HepG2 (cell line): ENCODE measurements around the gene SASS6. TPM values are rescaled to one million over a fixed set of nuclear protein-coding genes. Genes with fewer than 3 reads are reported as not detected.

Experiments
- ATAC-seq: fragments of 200-7000 bp; cut with Tn5 transposase; 3 replicates; pipeline ENCODE4 v1.9.1; 2020; ENCODE audit warnings: mild to moderate bottlenecking, moderate library complexity
- BruUV-seq: library from RNA; stranded (reverse); fragments of 400-500 nt; replicated peaks from 2 replicates; lab custom pipeline; 2021; lab: Mats Ljungman, UMichigan
- CTCF ChIA-PET: fragments of 300-600 bp; formaldehyde crosslinking; extraction: SDS; loops from one replicate; lab custom pipeline; 2021; ENCODE audit warnings: low total read pairs, inconsistent platforms, low intra/inter-chr PET ratio; lab: Yijun Ruan, JAX
- POLR2A ChIA-PET: fragments of 350-600 bp; sonication (Branson Sonifier 250); formaldehyde crosslinking; loops from one replicate; lab custom pipeline; 2020; ENCODE audit warnings: antibody characterized with exemption, inconsistent platforms; lab: Yijun Ruan, JAX
- DNase-seq: peaks from one replicate; pipeline ENCODE4 v3.0.0-alpha.2; 2015; ENCODE audit warnings: low spot score
- FAIRE-seq: peaks from 3 replicates; lab custom pipeline; 2011; peaks lifted over from hg19 to GRCh38; lab: Jason Lieb, UNC
- H2AFZ ChIP-seq: one replicate; pipeline ENCODE4 v1.6.1; 2011; ENCODE audit warnings: low read length, inconsistent platforms
- H3K27ac ChIP-seq: fragments of 300-600 bp; 3 replicates; pipeline ENCODE4 v1.8.0; 2011; ENCODE audit warnings: mixed run types, mild to moderate bottlenecking, mixed read lengths, low read length, inconsistent platforms; ENCODE audit not compliant: insufficient read depth; ENCODE audit errors: extremely low read length
- H3K27me3 ChIP-seq, 2 experiments: fragments of 200-600 bp in 1 of 2; 2 replicates in 1 of 2; 3 replicates in 1 of 2; pipeline versions ENCODE4 v1.6.0 to v1.8.0; 2011; ENCODE audit warnings: low read length in 2 of 2, mild to moderate bottlenecking in 2 of 2, moderate library complexity in 2 of 2, inconsistent platforms in 1 of 2; ENCODE audit not compliant: insufficient read depth in 2 of 2, control insufficient read depth in 1 of 2
- H3K36me3 ChIP-seq, 2 experiments: fragments of 200-600 bp in 1 of 2; replicated peaks in 1 of 2; 2 replicates in 1 of 2; 3 replicates in 1 of 2; pipeline versions ENCODE4 v1.5.1 to v1.8.0; 2011; ENCODE audit warnings: low read length in 2 of 2, inconsistent platforms in 1 of 2; ENCODE audit not compliant: insufficient read depth in 2 of 2, control insufficient read depth in 1 of 2
- H3K4me1 ChIP-seq: 2 replicates; pipeline ENCODE4 v1.5.1; 2012; ENCODE audit warnings: low read length, inconsistent platforms; ENCODE audit not compliant: insufficient read depth
- H3K4me2 ChIP-seq: 2 replicates; pipeline ENCODE4 v1.6.0; 2011; ENCODE audit warnings: low read depth, low read length, inconsistent platforms
- H3K4me3 ChIP-seq, 3 experiments: fragments of 200-600 bp in 1 of 3; sonication (generic), shearing (Covaris generic) in 1 of 3; replicated peaks in 1 of 3; 2 replicates each; pipeline ENCODE4 v1.5.1; 2011 to 2016; ENCODE audit warnings: low read length in 3 of 3, inconsistent platforms in 2 of 3, low read depth in 2 of 3, mild to moderate bottlenecking in 2 of 3, control low read depth in 1 of 3, mixed read lengths in 1 of 3; ENCODE audit not compliant: insufficient read depth in 1 of 3
- H3K79me2 ChIP-seq: one replicate; pipeline ENCODE4 v1.6.1; 2011; ENCODE audit warnings: low read length, inconsistent platforms; ENCODE audit not compliant: insufficient read depth
- H3K9ac ChIP-seq: 2 replicates; pipeline ENCODE4 v1.6.0; 2011; ENCODE audit warnings: mild to moderate bottlenecking, low read depth, low read length, inconsistent platforms; ENCODE audit not compliant: insufficient read depth
- H3K9me3 ChIP-seq: 2 replicates; pipeline ENCODE4 v1.5.1; 2012; ENCODE audit warnings: mild to moderate bottlenecking, low read length
- H4K20me1 ChIP-seq: 2 replicates; pipeline ENCODE4 v1.6.0; 2011; ENCODE audit warnings: inconsistent platforms, mild to moderate bottlenecking, low read length, moderate library complexity; ENCODE audit not compliant: insufficient read depth
- ARHGAP35 ChIP-seq: sonication (generic); formaldehyde crosslinking; IDR thresholded peaks from 2 replicates; pipeline ENCODE4 v1.9.0; 2022; ENCODE audit warnings: mild to moderate bottlenecking, inconsistent platforms, moderate library complexity, missing genetic modification reagents, borderline replicate concordance
- GATAD2A ChIP-seq: IDR thresholded peaks from 2 replicates; pipeline ENCODE4 v1.6.1; 2016
- HNF1B ChIP-seq: sonication (generic); formaldehyde crosslinking; IDR thresholded peaks from 2 replicates; pipeline ENCODE4 v1.5.1; 2020; ENCODE audit warnings: mild to moderate bottlenecking, moderate library complexity, missing genetic modification reagents
- THYN1 ChIP-seq: sonication (generic); formaldehyde crosslinking; IDR thresholded peaks from 2 replicates; pipeline ENCODE4 v1.8.1; 2023; ENCODE audit warnings: low read depth, mild to moderate bottlenecking, moderate library complexity, missing genetic modification reagents, borderline replicate concordance
- ZNF292 ChIP-seq: sonication (generic); formaldehyde crosslinking; IDR thresholded peaks from 2 replicates; pipeline ENCODE4 v1.8.1; 2022; ENCODE audit warnings: mild to moderate bottlenecking, low read depth, missing genetic modification reagents, borderline replicate concordance
- ZNF3 ChIP-seq: IDR thresholded peaks from 2 replicates; pipeline ENCODE4 v1.7.0; 2017; ENCODE audit warnings: inconsistent platforms
- ZNF33B ChIP-seq: sonication (generic); formaldehyde crosslinking; IDR thresholded peaks from 2 replicates; pipeline ENCODE4 v1.5.1; 2020; ENCODE audit warnings: mild to moderate bottlenecking, missing genetic modification reagents
- ZNF704 ChIP-seq: sonication (generic); formaldehyde crosslinking; IDR thresholded peaks from 2 replicates; pipeline ENCODE4 v1.8.1; 2023; ENCODE audit warnings: mild to moderate bottlenecking, inconsistent platforms, moderate library complexity, missing genetic modification reagents, borderline replicate concordance
- whole genome bisulfite sequencing: methylation state at CpG from one replicate; pipeline ENCODE4 v1.1.6; 2017; ENCODE audit warnings: low lambda C conversion rate; 5-methylcytosine and 5-hydroxymethylcytosine counted together
- in situ Hi-C: cut with HindIII; loops from 2 replicates; pipeline ENCODE4 v1.10.0; 2017; ENCODE audit warnings: low pct_unique_long_range_greater_than_20kb; ENCODE audit not compliant: extremely low pct_ligation_motif_present
- intact Hi-C: fragments of 100-400 bp; cut with micrococcal nuclease; formaldehyde crosslinking; loops from one replicate; pipeline ENCODE4 v1.10.0; 2022; ENCODE audit not compliant: unreplicated experiment
- polyA plus RNA-seq, 8 experiments: library from polyadenylated mRNA; depleted of rRNA in 3 of 8; stranded (reverse) in 7 of 8; unstranded in 1 of 8; fragments of >200 nt; fragmentation: Illumina TruSeq in 4 of 8; extraction: Trizol in 4 of 8; gene quantifications; 2 replicates each; pipeline versions ENCODE4 v1.2.1 to v1.2.3, GENCODE V29; 2011 to 2016; ENCODE audit warnings: low read depth in 4 of 8, missing spikeins in 1 of 8, mixed read lengths in 1 of 8; ENCODE audit not compliant: insufficient read depth in 1 of 8
- total RNA-seq, 5 experiments: library from RNA; depleted of rRNA; stranded (reverse); fragments of >200 nt; fragmentation: Illumina TruSeq; extraction: Trizol; gene quantifications; 2 replicates each; pipeline ENCODE4 v1.2.3, GENCODE V29; 2016; ENCODE audit warnings: low read depth in 1 of 5

The SASS6 gene
- total and polyA plus RNA-seq, 2 of the 13 experiments (the other 11 are each of a cell fraction or from before 2014, with no cell fraction given): 2.3 to 10.7 TPM

DNA sequence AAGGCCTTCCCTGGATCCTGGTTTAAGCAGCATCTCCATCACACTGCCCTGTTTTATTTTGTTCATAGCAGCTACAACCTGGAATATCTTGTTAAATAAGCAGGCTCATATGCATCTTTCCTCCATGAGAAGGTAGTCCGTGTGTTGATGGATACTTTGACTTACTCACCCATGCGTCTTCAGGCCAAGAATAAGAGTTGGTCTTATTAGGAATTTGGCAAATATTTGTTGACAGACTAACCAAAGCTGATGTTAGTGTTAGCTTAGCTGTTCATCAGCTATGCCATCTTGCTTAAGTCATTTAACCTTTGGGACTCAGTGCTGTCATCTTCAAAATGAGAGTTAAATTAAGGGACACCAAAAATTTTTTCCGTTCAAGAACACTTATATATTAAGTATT lies 59.2 kb downstream of the SASS6 start (continued):
- TF ChIP-seq HNF1B (CRISPR knock-in tag) (no peak), ARHGAP35 (CRISPR knock-in tag) (no peak), ZNF33B (CRISPR knock-in tag) (no peak), GATAD2A (no peak)
- TF ChIP-seq, all 625 proteins: peak for 0

GRCh38 chr1:100070201-100070939 lies 62.4 kb downstream of the SASS6 start:
- H3K9ac ChIP-seq: no peak overlapping the region
- intact Hi-C loops: no loop called here
- H2AFZ ChIP-seq: no peak overlapping the region
- H3K4me3 ChIP-seq: no peak overlapping the region
- CTCF ChIA-PET: no interaction called here
- TF ChIP-seq ZNF3 (CRISPR knock-in tag) (no peak), ZNF292 (CRISPR knock-in tag) (no peak), THYN1 (no peak), ZNF704 (CRISPR knock-in tag) (no peak)
- TF ChIP-seq, all 625 proteins: peak for 0
- Histone ChIP-seq H3K27ac (no peak overlapping the region), H3K4me1 (no peaks in the 10 kb centered on the region), H3K9me3 (no peaks in the 10 kb centered on the region), H3K4me2 (no peak overlapping the region), H3K79me2 (peaks cover 3% of the 10 kb centered on the region), H4K20me1 (no peaks in the 10 kb centered on the region), H3K27me3 (no peaks in the 10 kb centered on the region), H3K36me3 (peaks cover 16 to 74% of the 10 kb centered on the region in 2 experiments)
- POLR2A ChIA-PET: no interaction called here
- FAIRE-seq: no peak
- no TSS peak for BruUV-seq
- WGBS: over 99% methylated on average over 5 of the region's 5 CpGs
- ATAC-seq: no peak
- in situ Hi-C loops: no loop called here
- no peak for DNase-seq
